GM06990 (cell line): ENCODE results near the gene BACE2.

Experiments used
- DNase-seq: peaks from one replicate; pipeline ENCODE4 v3.0.0-alpha.2; 2011; ENCODE audit not compliant: insufficient read length; ENCODE audit errors: extremely low read depth
- H3K27me3 ChIP-seq: replicated peaks from 2 replicates; pipeline ENCODE4 v1.6.0; 2011; ENCODE audit warnings: low read length; ENCODE audit not compliant: control insufficient read depth, insufficient read depth
- H3K36me3 ChIP-seq: 2 replicates; pipeline ENCODE4 v1.5.1; 2011; ENCODE audit warnings: low read length; ENCODE audit not compliant: control insufficient read depth, insufficient read depth
- H3K4me3 ChIP-seq: replicated peaks from 2 replicates; pipeline ENCODE4 v1.5.1; 2011; ENCODE audit warnings: low read depth, mild to moderate bottlenecking, control low read depth, low read length
- TF ChIP-seq, protein P1 (sequence below): IDR thresholded peaks from 2 replicates; pipeline ENCODE4 v1.5.1; 2011; ENCODE audit warnings: low read length, control low read depth, mild to moderate bottlenecking, inconsistent platforms; ENCODE audit not compliant: insufficient read depth, poor library complexity, severe bottlenecking

Gene BACE2

GRCh38 chr21:41149199-41149598, 18.8 kb upstream of the BACE2 start:
- H3K4me3 ChIP-seq, result no peak overlapping the region
- TF ChIP-seq, protein P1, sequence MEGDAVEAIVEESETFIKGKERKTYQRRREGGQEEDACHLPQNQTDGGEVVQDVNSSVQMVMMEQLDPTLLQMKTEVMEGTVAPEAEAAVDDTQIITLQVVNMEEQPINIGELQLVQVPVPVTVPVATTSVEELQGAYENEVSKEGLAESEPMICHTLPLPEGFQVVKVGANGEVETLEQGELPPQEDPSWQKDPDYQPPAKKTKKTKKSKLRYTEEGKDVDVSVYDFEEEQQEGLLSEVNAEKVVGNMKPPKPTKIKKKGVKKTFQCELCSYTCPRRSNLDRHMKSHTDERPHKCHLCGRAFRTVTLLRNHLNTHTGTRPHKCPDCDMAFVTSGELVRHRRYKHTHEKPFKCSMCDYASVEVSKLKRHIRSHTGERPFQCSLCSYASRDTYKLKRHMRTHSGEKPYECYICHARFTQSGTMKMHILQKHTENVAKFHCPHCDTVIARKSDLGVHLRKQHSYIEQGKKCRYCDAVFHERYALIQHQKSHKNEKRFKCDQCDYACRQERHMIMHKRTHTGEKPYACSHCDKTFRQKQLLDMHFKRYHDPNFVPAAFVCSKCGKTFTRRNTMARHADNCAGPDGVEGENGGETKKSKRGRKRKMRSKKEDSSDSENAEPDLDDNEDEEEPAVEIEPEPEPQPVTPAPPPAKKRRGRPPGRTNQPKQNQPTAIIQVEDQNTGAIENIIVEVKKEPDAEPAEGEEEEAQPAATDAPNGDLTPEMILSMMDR, result no peak
- H3K27me3 ChIP-seq, result no peaks in the 10 kb centered on the region
- no peaks in the 10 kb centered on the region for H3K36me3 ChIP-seq
- no peak for DNase-seq

DNA sequence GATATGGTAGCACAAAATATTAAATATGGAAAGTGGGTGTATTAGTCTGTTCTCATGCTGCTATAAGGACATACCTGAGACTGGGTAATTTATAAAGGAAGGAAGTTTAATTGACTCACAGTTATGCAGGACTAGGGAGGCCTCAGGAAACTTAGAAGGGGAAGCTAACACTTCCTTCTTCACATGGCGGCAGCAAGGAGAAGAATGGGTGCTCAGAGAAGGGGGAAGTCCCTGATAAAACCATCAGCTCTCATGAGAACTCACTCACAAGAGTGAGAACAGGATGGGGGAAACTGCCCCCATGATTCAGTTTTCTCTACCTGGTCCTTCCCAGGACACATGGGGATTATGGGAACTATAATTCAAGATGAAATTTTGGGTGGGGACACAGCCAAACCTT, 15.8 kb upstream of the BACE2 start:
- no peak for DNase-seq
- TF ChIP-seq, protein P1, result no peak
- H3K36me3 ChIP-seq, result no peaks in the 10 kb centered on the region

DNA sequence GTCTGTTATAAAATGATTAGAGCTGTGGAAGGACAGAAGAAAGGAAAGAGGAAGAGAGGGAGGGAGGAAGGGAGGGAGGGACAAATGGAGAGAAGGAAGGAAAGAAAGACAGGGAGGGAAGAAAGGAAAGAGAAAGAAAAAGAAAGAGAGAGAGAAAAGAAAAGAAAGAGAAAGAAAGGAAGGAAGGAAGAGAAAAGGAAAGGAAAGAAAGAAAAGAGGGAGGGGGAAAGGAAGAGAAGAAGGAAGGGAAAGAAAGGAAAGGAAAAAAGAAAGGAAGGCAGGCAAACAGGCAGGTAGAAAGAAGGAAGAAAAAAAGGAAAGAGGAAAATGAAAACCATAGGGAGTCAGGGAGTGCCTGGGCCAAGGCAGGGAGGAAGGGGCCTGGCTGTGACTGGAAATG, 14.5 kb upstream of the BACE2 start:
- H3K27me3 ChIP-seq, result no peaks in the 10 kb centered on the region
- H3K36me3 ChIP-seq, result no peaks in the 10 kb centered on the region
- H3K4me3 ChIP-seq, result no peak overlapping the region
- TF ChIP-seq, protein P1, result no peak
- no peak for DNase-seq

More for the DNA sequence above, 15.8 kb upstream of the BACE2 start:
- H3K27me3 ChIP-seq, result no peaks in the 10 kb centered on the region
- no peak overlapping the region for H3K4me3 ChIP-seq

DNA sequence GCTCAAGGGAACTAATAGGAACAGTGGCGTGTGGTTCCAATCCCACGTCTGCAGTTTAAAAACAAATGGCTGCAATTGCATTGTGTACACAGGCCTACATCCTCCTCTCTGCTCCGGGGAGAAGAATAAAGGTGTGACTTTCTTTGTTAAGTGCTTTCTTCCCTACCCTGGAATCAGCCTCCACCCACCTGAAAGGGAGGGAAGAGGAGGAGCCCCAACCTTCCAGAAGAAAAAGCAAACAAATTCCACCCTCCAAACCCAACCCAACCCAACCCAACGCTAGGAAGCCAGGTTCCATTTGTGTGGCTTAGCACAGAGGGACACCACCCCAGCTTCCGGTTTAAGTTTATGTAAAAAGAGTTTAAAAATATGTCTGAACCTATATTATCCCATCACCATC, 11.8 kb upstream of the BACE2 start:
- H3K27me3 ChIP-seq, result no peaks in the 10 kb centered on the region
- TF ChIP-seq, protein P1, result no peak
- no peak for DNase-seq
- H3K36me3 ChIP-seq, result no peaks in the 10 kb centered on the region
- no peak overlapping the region for H3K4me3 ChIP-seq

DNA sequence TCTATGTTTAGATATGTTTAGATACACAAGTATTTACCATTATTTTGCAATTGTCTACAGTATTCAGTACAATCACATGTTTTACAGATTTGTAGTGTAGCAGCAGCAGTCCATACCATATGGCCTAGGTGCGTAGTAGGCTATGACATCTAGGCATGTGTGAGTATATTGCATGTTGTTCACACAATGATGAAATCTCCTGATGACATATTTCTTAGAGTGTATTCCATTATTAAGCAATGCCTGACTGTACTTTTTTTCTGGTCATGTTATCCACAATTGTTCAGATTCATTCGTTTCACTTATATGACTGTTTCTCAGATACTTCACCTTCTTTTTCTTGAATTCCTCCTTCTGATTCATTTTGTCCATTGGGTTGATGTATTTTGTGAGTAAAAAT, 9.9 kb upstream of the BACE2 start:
- TF ChIP-seq, protein P1, result no peak
- H3K27me3 ChIP-seq, result no peaks in the 10 kb centered on the region
- no peaks in the 10 kb centered on the region for H3K36me3 ChIP-seq
- DNase-seq, result no peak
- H3K4me3 ChIP-seq, result no peak overlapping the region

DNA sequence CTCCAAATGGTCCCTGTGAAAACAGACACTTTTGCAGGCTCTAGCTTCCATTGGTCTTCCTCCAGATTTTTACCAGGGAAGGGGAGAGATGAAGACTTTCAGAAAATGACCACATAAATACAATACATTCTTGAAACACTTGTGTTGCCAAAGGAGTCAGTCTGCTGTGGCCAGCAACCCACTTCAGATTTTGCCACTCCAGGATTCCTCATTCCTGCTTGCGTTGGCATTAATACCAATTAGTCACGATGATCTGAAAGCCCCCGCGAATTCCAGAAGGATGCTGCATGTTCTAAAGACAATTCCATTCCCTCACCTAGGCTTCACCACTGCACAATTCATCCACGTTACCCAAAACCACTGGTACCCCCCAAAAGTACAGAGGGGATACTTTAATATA, 7.9 kb upstream of the BACE2 start:
- TF ChIP-seq, protein P1, result no peak
- Histone ChIP-seq H3K27me3 (no peaks in the 10 kb centered on the region), H3K4me3 (no peak overlapping the region), H3K36me3 (no peaks in the 10 kb centered on the region)
- DNase-seq, result no peak
